Astrocyte (in vitro differentiated cells and primary cell): ENCODE data around the gene MRFAP1. TPM values are rescaled to one million over a fixed set of nuclear protein-coding genes. Genes with fewer than 3 reads are reported as not detected.

Experiments
- DNase-seq: peaks from one replicate; pipeline ENCODE4 v3.0.0-alpha.2; 2010; ENCODE audit warnings: low read depth
- FAIRE-seq: peaks from 2 replicates; lab custom pipeline; 2011; peaks lifted over from hg19 to GRCh38; lab: Jason Lieb, UNC
- H2AFZ ChIP-seq: 2 replicates; pipeline ENCODE4 v1.6.0; 2012; ENCODE audit warnings: low read depth, low read length, inconsistent platforms
- H3K27ac ChIP-seq: 2 replicates; pipeline ENCODE4 v1.5.1; 2011; ENCODE audit warnings: low read depth, low read length, inconsistent platforms
- H3K27me3 ChIP-seq: 2 replicates; pipeline ENCODE4 v1.6.0; 2011; ENCODE audit warnings: low read length, inconsistent platforms; ENCODE audit not compliant: insufficient read depth
- H3K36me3 ChIP-seq: 2 replicates; pipeline ENCODE4 v1.5.1; 2011; ENCODE audit warnings: low read length, inconsistent platforms; ENCODE audit not compliant: insufficient read depth
- H3K4me1 ChIP-seq: 2 replicates; pipeline ENCODE4 v1.5.1; 2011; ENCODE audit warnings: low read length, inconsistent platforms; ENCODE audit not compliant: insufficient read depth
- H3K4me2 ChIP-seq: 2 replicates; pipeline ENCODE4 v1.6.0; 2012; ENCODE audit warnings: low read length, inconsistent platforms
- H3K4me3 ChIP-seq: 2 replicates; pipeline ENCODE4 v1.5.1; 2011; ENCODE audit warnings: low read depth, mild to moderate bottlenecking, low read length, inconsistent platforms; ENCODE audit not compliant: insufficient read depth
- H3K79me2 ChIP-seq: 2 replicates; pipeline ENCODE4 v1.6.0; 2012; ENCODE audit warnings: mild to moderate bottlenecking, low read length, inconsistent platforms; ENCODE audit not compliant: insufficient read depth
- H3K9ac ChIP-seq: 2 replicates; pipeline ENCODE4 v1.6.0; 2012; ENCODE audit warnings: mild to moderate bottlenecking, low read length, inconsistent platforms
- H3K9me3 ChIP-seq: 2 replicates; pipeline ENCODE4 v1.5.1; 2012; ENCODE audit warnings: low read depth, mild to moderate bottlenecking, low read length, inconsistent platforms; ENCODE audit not compliant: insufficient read depth
- H4K20me1 ChIP-seq: 2 replicates; pipeline ENCODE4 v1.6.0; 2012; ENCODE audit warnings: low read length, inconsistent platforms; ENCODE audit not compliant: insufficient read depth
- H3K27ac Mint-ChIP-seq: one replicate; pipeline ENCODE4 v1.8.0; 2021; ENCODE audit warnings: mild to moderate bottlenecking, mixed read lengths; ENCODE audit not compliant: unreplicated experiment
- H3K27me3 Mint-ChIP-seq: one replicate; pipeline ENCODE4 v1.8.0; 2021; ENCODE audit warnings: low read depth, mixed read lengths; ENCODE audit not compliant: unreplicated experiment
- H3K36me3 Mint-ChIP-seq: one replicate; pipeline ENCODE4 v1.8.0; 2021; ENCODE audit warnings: low read depth, mixed read lengths; ENCODE audit not compliant: unreplicated experiment
- H3K4me1 Mint-ChIP-seq: one replicate; pipeline ENCODE4 v1.8.0; 2021; ENCODE audit warnings: low read depth, mixed read lengths; ENCODE audit not compliant: unreplicated experiment
- H3K4me3 Mint-ChIP-seq: one replicate; pipeline ENCODE4 v1.8.0; 2021; ENCODE audit warnings: mild to moderate bottlenecking, moderate library complexity, mixed read lengths; ENCODE audit not compliant: unreplicated experiment
- H3K9me3 Mint-ChIP-seq: one replicate; pipeline ENCODE4 v1.8.0; 2021; ENCODE audit warnings: mild to moderate bottlenecking, mixed read lengths; ENCODE audit not compliant: unreplicated experiment
- CTCF ChIP-seq: IDR thresholded peaks from 2 replicates; pipeline ENCODE4 v1.5.1; 2011; ENCODE audit warnings: low read depth, mild to moderate bottlenecking, inconsistent platforms, low read length, moderate library complexity; ENCODE audit not compliant: insufficient read depth
- EZH2 ChIP-seq: IDR thresholded peaks from 2 replicates; pipeline ENCODE4 v1.6.1; 2012; ENCODE audit warnings: mild to moderate bottlenecking, low read length, inconsistent platforms; ENCODE audit not compliant: insufficient read depth
- total RNA-seq: library from RNA; stranded (reverse); gene quantifications from 2 replicates; pipeline ENCODE4 v1.2.1, GENCODE V29; 2021

The MRFAP1 gene
- total RNA-seq, 1 donor from 2014 or later: 278 TPM

GRCh38 chr4:6682862-6683590 lies 42.5 kb downstream of the MRFAP1 start:
- Histone ChIP-seq H3K4me2 (no peak overlapping the region), H3K27me3 (no peaks in the 10 kb centered on the region), H3K27ac (no peak overlapping the region), H2AFZ (no peak overlapping the region), H3K9me3 (no peaks in the 10 kb centered on the region), H3K79me2 (peaks cover 5% of the 10 kb centered on the region), H3K4me1 (peaks cover 2% of the 10 kb centered on the region), H3K9ac (no peak overlapping the region), H4K20me1 (peaks cover 14% of the 10 kb centered on the region), H3K4me3 (no peak overlapping the region), H3K36me3 (no peaks in the 10 kb centered on the region)
- Mint-ChIP-seq H3K27me3 (no peaks in the 10 kb centered on the region), H3K4me1 (peaks cover 8% of the 10 kb centered on the region), H3K9me3 (peaks cover 7% of the 10 kb centered on the region), H3K4me3 (no peak overlapping the region), H3K27ac (no peak overlapping the region), H3K36me3 (peaks cover 22% of the 10 kb centered on the region)
- TF ChIP-seq EZH2: no peak
- TF ChIP-seq CTCF: no peak
- no peak for FAIRE-seq
- no peak for DNase-seq

GRCh38 chr4:6684656-6685055 lies 44.2 kb downstream of the MRFAP1 start:
- FAIRE-seq (no peak), DNase-seq (no peak)
- no peak overlapping the region for H3K27ac Mint-ChIP-seq
- Histone ChIP-seq H3K9me3 (no peaks in the 10 kb centered on the region), H3K79me2 (no peaks in the 10 kb centered on the region), H3K27ac (no peak overlapping the region), H3K27me3 (no peaks in the 10 kb centered on the region), H3K36me3 (no peaks in the 10 kb centered on the region), H3K4me3 (no peak overlapping the region), H3K4me1 (peaks cover 18% of the 10 kb centered on the region), H3K4me2 (no peak overlapping the region), H3K9ac (no peak overlapping the region), H2AFZ (no peak overlapping the region), H4K20me1 (peaks cover 3% of the 10 kb centered on the region)
- peaks cover 23% of the 10 kb centered on the region for H3K4me1 Mint-ChIP-seq
- peaks cover 7% of the 10 kb centered on the region for H3K9me3 Mint-ChIP-seq
- no peaks in the 10 kb centered on the region for H3K27me3 Mint-ChIP-seq
- no peak overlapping the region for H3K4me3 Mint-ChIP-seq
- TF ChIP-seq CTCF (no peak), EZH2 (no peak)
- peaks cover 16% of the 10 kb centered on the region for H3K36me3 Mint-ChIP-seq

GRCh38 chr4:6686104-6686787 lies 45.8 kb downstream of the MRFAP1 start:
- Histone ChIP-seq H4K20me1 (no peaks in the 10 kb centered on the region), H3K9ac (no peak overlapping the region), H3K4me1 (peaks cover 22% of the 10 kb centered on the region), H3K4me2 (no peak overlapping the region), H3K27ac (no peak overlapping the region), H2AFZ (no peak overlapping the region), H3K27me3 (no peaks in the 10 kb centered on the region), H3K9me3 (no peaks in the 10 kb centered on the region), H3K4me3 (no peak overlapping the region), H3K79me2 (no peaks in the 10 kb centered on the region), H3K36me3 (no peaks in the 10 kb centered on the region)
- H3K36me3 Mint-ChIP-seq: peaks cover 8% of the 10 kb centered on the region
- H3K4me3 Mint-ChIP-seq: no peak overlapping the region
- no peak for DNase-seq
- TF ChIP-seq CTCF: no peak
- TF ChIP-seq EZH2: no peak
- no peak for FAIRE-seq
- peaks cover 26% of the 10 kb centered on the region for H3K4me1 Mint-ChIP-seq
- no peak overlapping the region for H3K27ac Mint-ChIP-seq
- H3K9me3 Mint-ChIP-seq: no peaks in the 10 kb centered on the region
- H3K27me3 Mint-ChIP-seq: no peaks in the 10 kb centered on the region
